MCF 10A (cell line): ENCODE measurements around the gene PIM2. TPM values are rescaled to one million over a fixed set of nuclear protein-coding genes. Genes with fewer than 3 reads are reported as not detected.

ENCODE experiments used
- BruUV-seq: library from RNA; stranded (reverse); fragments of 400-500 nt; replicated peaks from 2 replicates; lab custom pipeline; 2021; lab: Mats Ljungman, UMichigan
- CTCF ChIA-PET: fragments of 300-600 bp; sonication (Branson Sonifier 250); formaldehyde crosslinking; extraction: SDS; loops from one replicate; lab custom pipeline; 2021; ENCODE audit warnings: antibody characterized with exemption, inconsistent platforms; lab: Yijun Ruan, JAX
- POLR2A ChIA-PET: fragments of 300-600, 350-650 bp; sonication (Branson Sonifier 250); formaldehyde crosslinking; extraction: SDS; loops from one replicate; lab custom pipeline; 2020; ENCODE audit warnings: antibody characterized with exemption, inconsistent platforms; lab: Yijun Ruan, JAX
- DNase-seq: peaks from one replicate; pipeline ENCODE4 v3.0.0-alpha.2; 2018; ENCODE audit not compliant: unreplicated experiment
- H3K27ac Mint-ChIP-seq: one replicate; pipeline ENCODE4 v1.8.0; 2022; ENCODE audit warnings: mild to moderate bottlenecking, low read depth, mixed read lengths; ENCODE audit not compliant: unreplicated experiment
- H3K27me3 Mint-ChIP-seq: one replicate; pipeline ENCODE4 v1.8.0; 2022; ENCODE audit warnings: mixed read lengths; ENCODE audit not compliant: insufficient read depth, unreplicated experiment
- H3K36me3 Mint-ChIP-seq: one replicate; pipeline ENCODE4 v1.8.0; 2022; ENCODE audit warnings: mild to moderate bottlenecking, moderate library complexity, mixed read lengths; ENCODE audit not compliant: insufficient read depth, unreplicated experiment
- H3K4me1 Mint-ChIP-seq: one replicate; pipeline ENCODE4 v1.8.0; 2022; ENCODE audit warnings: mixed read lengths; ENCODE audit not compliant: insufficient read depth, unreplicated experiment
- H3K4me3 Mint-ChIP-seq: one replicate; pipeline ENCODE4 v1.8.0; 2022; ENCODE audit warnings: mild to moderate bottlenecking, moderate library complexity, mixed read lengths; ENCODE audit not compliant: unreplicated experiment
- H3K9me3 Mint-ChIP-seq: one replicate; pipeline ENCODE4 v1.8.0; 2022; ENCODE audit warnings: mixed read lengths; ENCODE audit not compliant: unreplicated experiment
- CTCF ChIP-seq: fragments of 200-600 bp; IDR thresholded peaks from one replicate; pipeline ENCODE4 v1.8.0; 2022; ENCODE audit warnings: antibody characterized with exemption, mild to moderate bottlenecking; ENCODE audit not compliant: unreplicated experiment
- intact Hi-C: fragments of 100-400 bp; cut with micrococcal nuclease; formaldehyde crosslinking; loops from 2 replicates; pipeline ENCODE4 v1.14.1; 2022
- total RNA-seq: library from RNA; stranded (reverse); gene quantifications from 2 replicates; pipeline ENCODE4 v1.2.3, GENCODE V29; 2022

The PIM2 gene
- total RNA-seq, 1 experiment from 2014 or later = 9.2 TPM

- no TSS peak for BruUV-seq
- Mint-ChIP-seq H3K9me3 (peaks cover 7% of the 10 kb centered on the region), H3K27ac (peak overlapping the region; percentile 96), H3K4me3 (peak overlapping the region; percentile 82), H3K36me3 (peaks cover 20% of the 10 kb centered on the region), H3K4me1 (no peaks in the 10 kb centered on the region), H3K27me3 (no peaks in the 10 kb centered on the region)
- TF ChIP-seq CTCF = no peak
- POLR2A ChIA-PET = interaction anchor here (0.9 to 3.9 kb wide), 7 partner anchors 9 to 159 kb away, joined by 3 to 57 read pairs (median 4); partner anchors contain the start of genes HDAC6, OTUD5 and SLC35A2
- CTCF ChIA-PET = interaction anchor here (0.6 to 1.4 kb wide), 4 partner anchors 19 to 176 kb away, joined by 3 to 7 read pairs (median 3); no protein-coding TSS in a partner anchor
- intact Hi-C loops = no loop called here
- DNase-seq = no peak
Measured at GRCh38 chrX:48896611-48897011, 22.2 kb downstream of the PIM2 start.

GRCh38 chrX:48894891-48895290 lies 23.9 kb downstream of the PIM2 start:
- no TSS peak for BruUV-seq
- Mint-ChIP-seq H3K27me3 (no peaks in the 10 kb centered on the region), H3K4me3 (peak overlapping the region; percentile 28), H3K9me3 (peaks cover 20% of the 10 kb centered on the region), H3K27ac (no peak overlapping the region), H3K4me1 (peaks cover 7% of the 10 kb centered on the region), H3K36me3 (peaks cover 12% of the 10 kb centered on the region)
- intact Hi-C loops = no loop called here
- TF ChIP-seq CTCF = no peak
- CTCF ChIA-PET = interaction anchor here (0.6 to 0.8 kb wide), 2 partner anchors 51 to 295 kb away, joined by 3 read pairs; no protein-coding TSS in a partner anchor
- no peak for DNase-seq
- POLR2A ChIA-PET = no interaction called here

- POLR2A ChIA-PET = no interaction called here
- Mint-ChIP-seq H3K9me3 (peaks cover 21% of the 10 kb centered on the region), H3K4me1 (peaks cover 7% of the 10 kb centered on the region), H3K4me3 (no peak overlapping the region), H3K27ac (no peak overlapping the region), H3K27me3 (no peaks in the 10 kb centered on the region), H3K36me3 (peaks cover 5% of the 10 kb centered on the region)
- CTCF ChIA-PET = interaction anchor here (0.6 to 1.5 kb wide), 3 partner anchors 18 to 132 kb away, joined by 3 to 4 read pairs (median 3); partner anchors contain the start of gene GLOD5
- no TSS peak for BruUV-seq
- no peak for DNase-seq
- no peak for TF ChIP-seq CTCF
- intact Hi-C loops = no loop called here
Measured at GRCh38 chrX:48893556-48894348, 25.1 kb downstream of the PIM2 start.

GRCh38 chrX:48892896-48893295 lies 25.9 kb downstream of the PIM2 start:
- ChIA-PET POLR2A (interaction anchor here (0.8 kb wide), 1 partner anchor 354 kb away, joined by 3 read pairs; the partner anchor contains the start of gene TBC1D25), CTCF (interaction anchor here (0.8 to 2.1 kb wide), 3 partner anchors 19 to 54 kb away, joined by 3 to 9 read pairs (median 4); no protein-coding TSS in a partner anchor)
- DNase-seq = no peak
- no peak for TF ChIP-seq CTCF
- Mint-ChIP-seq H3K27ac (no peak overlapping the region), H3K4me3 (no peak overlapping the region), H3K4me1 (peaks cover 7% of the 10 kb centered on the region), H3K9me3 (peaks cover 21% of the 10 kb centered on the region), H3K27me3 (no peaks in the 10 kb centered on the region), H3K36me3 (peaks cover 5% of the 10 kb centered on the region)
- intact Hi-C loops = no loop called here
- no TSS peak for BruUV-seq
